ENCODE measurements around the gene TANC2. TPM values are rescaled to one million over a fixed set of nuclear protein-coding genes. Genes with fewer than 3 reads are reported as not detected.
"Not testable (repeated sequence)": the region's sequence is repeated elsewhere in the genome, so short reads cannot be mapped to it uniquely, and the experiment has no call there.

TANC2 gene
- total RNA-seq, 1 donor from 2014 or later: 89.6 TPM

DNA sequence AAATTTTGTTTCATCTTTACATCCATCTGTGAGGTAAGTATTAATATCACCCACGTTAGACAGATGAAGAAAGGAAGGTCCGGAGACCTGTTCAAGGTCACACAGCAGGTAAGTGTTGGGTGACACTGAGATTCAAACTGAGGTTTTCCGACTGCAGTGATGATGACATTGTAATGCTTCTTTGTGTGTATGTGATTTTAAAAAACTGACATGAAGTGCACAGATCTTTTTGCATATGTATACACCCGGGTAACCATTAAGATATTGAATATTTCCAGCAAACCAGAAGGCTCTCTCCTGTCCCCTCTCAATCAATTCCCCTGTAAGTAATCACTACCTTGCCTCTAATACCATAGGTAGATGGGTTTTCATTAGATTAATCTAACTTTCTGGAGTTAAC is 1.5 kb upstream of the TANC2 start:
- DNase-seq (ENCODE audit: low read depth): no peak

DNA sequence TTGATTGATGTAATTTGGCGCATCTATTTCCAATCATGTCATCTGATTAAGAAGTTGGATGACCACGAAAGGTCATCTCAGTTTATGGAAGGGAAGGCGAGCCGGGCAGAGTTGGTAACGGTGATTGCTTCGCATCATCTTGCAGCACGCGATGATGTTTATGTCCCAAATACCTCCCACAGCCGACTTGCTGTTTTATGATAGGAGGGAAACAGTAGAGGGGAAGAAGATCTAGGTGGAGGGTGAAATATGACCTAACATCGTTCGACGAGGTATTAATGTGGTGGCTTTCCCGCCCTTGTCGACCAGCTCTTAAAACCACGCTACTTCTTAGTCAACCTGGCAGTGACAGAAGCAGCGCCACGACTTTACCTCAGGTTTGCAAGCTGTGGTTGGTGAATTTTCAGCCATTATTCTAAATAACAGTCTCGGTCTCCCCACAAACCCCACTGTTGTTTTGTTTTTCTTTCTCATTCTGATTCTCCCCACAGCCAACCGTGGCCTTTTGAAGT is 805 bp upstream of the TANC2 start:
- DNase-seq (ENCODE audit: low read depth): no peak

DNA sequence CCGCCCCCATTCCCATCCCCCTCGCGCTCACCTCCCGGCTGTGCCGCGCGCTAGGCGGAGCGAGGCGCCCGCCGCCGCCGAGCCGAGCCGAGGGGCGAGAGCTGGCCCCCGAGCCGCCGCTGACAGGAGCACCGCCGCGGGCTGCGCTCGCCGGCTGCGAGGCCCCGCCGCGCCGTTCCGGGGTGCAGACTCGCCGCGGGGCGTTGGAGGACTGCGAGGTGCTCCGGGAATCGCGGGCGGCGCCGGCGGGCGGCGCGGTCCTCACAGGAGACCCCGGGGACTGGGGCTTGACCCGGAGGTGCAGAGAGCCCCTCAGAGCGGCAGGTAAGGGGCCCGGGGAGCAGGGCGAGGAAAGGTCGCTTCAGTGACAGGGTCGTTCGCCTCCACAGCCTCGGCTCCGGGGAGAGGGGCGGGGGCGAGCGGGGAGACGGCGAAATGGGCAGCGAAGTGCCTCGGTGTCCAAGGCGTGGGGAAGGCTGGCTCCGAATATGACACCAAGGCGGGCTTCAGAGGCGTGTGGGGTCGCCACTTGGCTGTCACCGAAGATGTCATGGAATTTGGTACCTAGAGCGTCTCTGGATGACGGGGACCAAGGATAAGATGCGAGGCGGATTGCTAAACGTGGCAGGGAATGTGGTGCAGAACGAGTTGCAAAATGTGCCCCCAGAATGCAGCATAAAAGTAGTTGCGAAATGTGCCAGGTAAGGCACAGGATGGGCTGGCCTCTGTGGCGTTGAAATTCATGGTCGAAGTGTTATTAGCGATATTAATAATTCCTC is 580 bp downstream of the TANC2 start:
- DNase-seq (ENCODE audit: low read depth): peak; percentile 39

DNA sequence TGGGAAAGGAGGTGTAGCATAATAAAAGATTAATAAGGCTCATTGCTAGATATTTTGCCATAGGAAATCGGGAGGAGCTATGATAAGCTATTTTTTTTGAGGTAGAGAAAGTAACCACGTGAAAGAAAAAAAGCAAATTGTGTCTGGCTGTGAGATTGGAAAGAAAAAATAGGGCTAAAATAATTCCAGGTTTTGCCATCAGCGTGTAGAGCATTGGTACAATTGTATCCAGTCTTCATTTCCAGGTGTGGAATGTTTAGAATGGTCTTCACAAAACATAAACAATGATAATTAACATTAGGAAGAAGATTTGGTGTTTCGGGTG is 1.1 kb downstream of the TANC2 start:
- no peak for DNase-seq (ENCODE audit: low read depth)

DNA sequence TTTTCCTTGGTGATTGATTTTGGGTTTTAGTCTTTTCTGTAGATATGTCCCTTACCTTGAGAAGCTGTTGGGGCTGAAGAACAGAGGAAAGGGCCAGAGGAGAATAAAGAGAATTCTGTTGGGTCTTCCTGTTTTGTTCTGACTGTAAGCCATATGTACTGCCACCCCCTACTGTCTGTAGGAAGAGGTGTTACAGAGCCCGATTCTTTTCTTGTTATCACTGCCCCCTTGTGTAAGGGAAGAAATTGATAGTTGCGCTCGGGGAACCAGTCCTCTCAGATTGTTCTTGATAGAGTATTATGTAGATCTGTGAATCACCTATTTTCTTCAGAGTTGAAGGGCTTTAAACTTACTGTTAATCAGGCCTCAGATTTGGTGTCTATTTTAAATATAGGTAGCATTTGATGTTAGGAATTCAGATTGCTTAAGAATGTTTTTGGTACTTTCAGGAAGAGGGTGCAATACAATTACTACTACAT is 2.4 kb downstream of the TANC2 start:
- peak; percentile 90 for DNase-seq (ENCODE audit: low read depth)

DNA sequence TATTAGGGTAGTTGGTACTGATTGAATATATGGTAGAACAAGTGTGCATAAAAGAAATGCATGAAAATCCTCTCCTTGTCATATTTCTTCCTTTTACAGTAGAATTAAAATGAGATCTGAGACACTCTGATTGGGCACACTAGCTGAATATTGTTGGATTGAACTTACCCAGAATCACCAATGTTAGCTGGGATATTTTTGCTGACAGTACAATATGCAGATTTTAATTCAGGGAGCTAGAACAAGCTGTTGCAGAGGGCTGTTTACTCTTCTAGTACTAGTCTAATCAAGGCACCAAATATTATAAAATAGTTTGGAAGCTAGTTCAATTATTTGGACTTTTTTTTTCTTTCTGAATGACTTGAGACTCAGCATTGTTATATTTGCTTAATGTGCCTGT is 4.6 kb downstream of the TANC2 start:
- no peak for DNase-seq (ENCODE audit: low read depth)

DNA sequence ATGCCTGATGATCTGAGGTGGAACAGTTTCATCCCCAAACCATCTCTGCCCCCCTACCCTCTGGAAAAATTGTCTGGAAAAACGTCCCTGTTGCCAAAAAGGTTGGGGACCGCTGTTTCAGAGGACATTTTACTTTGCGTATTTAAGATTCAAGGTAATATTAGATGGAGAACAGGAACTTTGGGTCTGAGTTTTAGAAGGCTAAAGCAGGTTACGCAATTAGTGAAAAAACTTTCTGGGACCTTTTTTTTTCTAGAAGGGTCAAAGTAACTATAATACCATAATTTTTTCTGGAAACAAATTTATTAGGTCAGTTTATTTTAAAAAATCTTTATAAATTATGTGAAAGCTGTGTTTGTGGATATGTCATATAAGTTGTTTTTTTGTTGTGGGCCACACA is 5.8 kb downstream of the TANC2 start:
- DNase-seq (ENCODE audit: low read depth): no peak

DNA sequence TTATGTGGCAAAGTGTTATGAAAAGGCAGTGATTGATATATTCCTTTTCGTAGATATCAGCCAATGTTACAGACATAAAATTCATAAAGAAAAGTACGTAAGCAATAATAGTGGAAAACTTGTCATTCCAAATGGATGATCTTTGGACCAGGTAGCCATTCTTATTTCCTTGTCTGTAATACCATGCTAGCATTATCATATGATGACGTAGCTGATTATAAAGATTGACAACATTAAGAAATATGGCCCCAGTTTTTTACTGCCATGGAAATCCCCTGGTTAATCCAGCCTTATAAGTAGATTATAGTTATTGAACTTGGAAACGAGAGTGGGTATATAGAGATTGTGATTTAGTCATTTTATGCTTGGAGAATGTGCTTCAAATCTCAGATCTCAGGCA is 8.8 kb downstream of the TANC2 start:
- no peak for DNase-seq (ENCODE audit: low read depth)

DNA sequence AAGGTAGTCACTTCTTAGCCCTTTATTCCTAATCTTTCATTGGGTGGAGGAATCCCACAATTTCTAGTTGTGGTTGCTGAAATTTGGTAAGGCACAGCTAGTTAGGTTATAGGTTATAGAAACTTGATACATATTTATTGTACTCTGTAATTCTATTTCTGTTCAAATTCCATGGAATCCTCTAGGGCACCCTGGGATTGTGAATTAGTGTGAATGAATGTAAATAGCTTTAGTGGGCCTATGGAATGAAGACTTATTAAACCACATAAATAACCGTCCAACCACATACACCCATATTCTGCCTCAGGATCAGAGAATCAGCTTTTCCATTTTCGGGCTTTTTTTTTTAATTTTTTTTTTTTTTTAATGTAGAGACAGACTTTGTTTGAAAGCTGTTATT is 9.2 kb downstream of the TANC2 start:
- no peak for DNase-seq (ENCODE audit: low read depth)

DNA sequence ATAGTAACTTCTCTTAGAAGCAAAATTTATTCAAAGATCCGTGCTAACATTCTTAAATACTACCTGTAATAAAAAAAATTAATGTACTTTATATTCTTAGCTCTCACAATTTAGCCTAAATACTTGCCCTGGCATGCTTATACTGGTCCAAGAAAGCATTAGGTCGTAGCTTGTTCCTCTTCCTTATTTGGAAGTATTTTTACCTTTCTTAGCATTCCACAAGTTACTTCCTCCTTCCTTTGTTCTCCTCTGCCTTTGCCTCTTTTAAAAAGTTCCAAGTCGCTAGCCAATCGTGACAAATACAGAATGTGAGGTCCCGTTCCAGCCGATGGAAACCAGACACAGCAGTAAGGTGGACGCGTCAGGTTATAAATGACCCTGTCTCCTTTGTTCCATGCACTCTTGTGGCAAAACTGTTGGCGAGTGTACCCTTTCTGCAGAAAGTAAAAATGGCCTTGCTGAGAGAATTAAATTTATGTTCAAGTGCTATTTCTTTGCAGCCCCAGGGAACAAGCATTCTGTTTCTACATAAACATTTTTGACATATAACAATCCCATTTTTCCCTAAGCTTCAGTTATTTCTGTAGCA is 10.7 kb downstream of the TANC2 start:
- DNase-seq (ENCODE audit: low read depth): not testable (repeated sequence)

DNA sequence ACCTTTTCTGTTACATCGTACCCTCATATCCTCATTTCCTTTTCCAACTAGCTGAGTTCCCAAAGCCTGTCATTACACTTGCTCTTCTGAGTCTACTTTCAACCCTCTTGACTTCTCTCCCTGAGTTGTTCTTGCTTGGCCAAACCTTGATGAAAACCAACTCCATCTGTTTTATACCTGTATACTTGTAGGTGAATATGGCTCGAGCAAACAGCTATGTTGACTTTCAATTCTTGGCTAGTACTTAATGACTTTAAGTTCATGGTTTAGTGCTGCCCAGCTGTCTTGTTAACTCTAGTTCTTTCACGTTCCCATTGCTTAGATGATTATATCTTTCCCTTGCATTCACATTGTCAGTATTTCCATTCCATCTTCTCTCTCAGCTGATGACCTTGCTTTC is 14.8 kb downstream of the TANC2 start:
- DNase-seq (ENCODE audit: low read depth): no peak

DNA sequence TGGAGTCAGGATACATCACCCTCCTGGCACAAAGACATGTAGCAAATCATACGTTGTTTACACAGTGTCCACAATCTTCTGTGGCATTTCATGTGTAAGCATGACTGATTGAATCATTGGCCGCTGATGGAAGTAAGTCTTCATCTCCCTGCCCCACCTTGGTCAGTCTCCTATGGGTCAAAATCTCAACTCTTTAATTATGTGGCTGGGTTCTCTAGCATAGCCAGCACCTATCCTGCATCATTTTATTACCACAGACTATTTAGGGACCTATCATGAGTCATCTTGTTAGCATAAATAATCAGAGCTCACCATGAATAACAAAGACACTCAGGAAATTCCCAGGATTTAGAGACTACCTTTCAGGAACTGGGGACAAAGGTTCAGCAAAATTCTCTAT is 15.9 kb downstream of the TANC2 start:
- DNase-seq (ENCODE audit: low read depth): peak; percentile 70

DNA sequence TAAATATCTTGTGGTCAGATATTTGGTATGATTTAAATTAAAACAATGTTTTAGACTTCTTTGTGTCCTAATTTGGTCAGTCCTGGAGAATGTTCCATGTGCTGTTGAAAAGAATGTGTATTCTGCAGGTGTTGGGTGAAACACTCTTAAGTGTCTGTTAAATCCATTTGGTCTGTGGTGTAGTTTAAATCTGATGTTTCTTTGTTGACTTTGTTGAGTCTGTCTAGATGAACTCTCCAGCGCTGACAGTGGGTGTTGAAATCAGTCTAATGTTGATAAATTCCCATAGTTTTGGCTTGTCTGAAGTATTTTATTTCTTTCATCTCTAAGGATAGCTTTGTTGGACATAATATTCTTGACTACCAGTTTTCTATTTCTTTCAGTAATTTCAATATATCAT is 18.8 kb downstream of the TANC2 start:
- DNase-seq (ENCODE audit: low read depth): no peak

DNA sequence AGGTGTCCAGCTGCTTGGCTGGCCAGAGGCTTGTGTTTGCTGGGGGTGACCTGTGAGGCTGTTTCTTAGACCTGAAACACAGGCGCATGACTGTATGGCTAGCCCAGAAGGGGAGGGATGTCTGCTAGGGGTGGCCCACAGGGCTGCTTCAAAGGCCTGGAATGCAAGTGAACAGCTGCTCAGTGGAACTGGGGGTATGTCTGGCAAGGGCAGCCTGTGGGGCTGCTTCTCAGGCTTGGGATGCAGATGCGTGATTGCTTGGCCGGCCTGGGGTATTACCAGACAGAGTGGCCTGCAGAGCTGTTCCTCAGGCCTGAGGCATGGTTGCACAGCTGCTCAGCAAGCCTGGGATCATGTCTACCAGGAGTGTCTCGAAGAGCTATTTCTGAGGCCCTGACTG is 20.5 kb downstream of the TANC2 start:
- no peak for DNase-seq (ENCODE audit: low read depth)

DNA sequence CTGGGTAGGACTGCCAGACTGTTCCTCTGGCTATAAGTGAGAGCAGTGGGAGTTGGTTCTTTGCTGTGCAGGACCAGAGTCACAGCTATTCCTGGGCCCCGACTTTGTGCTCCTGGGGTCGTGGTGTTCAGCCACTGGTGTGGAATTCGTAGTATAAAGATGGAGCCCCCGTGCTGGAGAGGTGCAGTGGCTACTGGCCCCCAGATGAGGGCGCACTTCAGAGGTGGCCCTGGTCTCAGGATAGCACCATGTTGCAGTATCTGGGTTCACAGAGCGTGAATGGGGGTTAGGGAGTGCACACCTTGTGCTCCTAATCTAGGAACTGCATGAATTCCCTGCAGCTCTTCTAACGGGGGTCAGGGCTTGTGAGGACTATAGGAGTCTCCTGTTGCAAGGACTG is 21.1 kb downstream of the TANC2 start:
- no peak for DNase-seq (ENCODE audit: low read depth)

DNA sequence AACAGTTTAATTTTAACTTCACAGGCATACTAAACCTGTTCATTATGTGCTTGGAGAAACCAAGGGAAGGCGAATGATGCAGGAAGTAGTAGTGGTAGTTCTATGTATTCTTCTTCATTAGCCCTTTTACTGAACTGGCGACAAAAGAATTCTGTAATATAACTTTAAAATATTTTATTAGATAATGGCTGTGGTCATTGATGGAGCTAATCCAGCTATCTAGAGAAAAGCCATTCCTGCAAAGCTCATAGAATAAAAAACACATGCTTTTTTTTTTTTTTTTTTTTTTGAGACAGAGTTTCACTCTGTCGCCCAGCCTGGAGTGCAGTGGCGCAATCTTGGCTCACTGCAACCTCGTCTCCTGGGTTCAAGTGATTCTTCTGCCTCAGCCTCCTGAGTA is 23.5 kb downstream of the TANC2 start:
- DNase-seq (ENCODE audit: low read depth): no peak

DNA sequence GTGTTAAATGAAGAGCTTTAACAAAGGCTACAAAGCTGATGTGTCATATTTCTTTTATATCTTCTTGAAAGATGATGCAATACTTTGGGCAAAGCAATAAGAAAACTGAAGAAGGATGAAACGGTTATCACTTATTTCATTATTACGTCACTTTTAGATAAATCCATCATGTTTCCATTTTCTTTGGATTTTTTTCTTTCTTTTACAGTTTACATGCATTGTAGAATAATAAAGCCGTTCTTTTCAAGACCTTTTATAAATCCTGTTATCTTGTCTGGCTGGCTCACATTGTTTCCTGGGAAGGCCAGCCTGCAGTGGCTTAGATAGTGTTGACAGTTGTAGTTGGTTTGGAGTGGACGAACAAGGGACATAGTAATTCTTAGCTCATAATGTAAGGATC is 28.9 kb downstream of the TANC2 start:
- DNase-seq (ENCODE audit: low read depth): no peak

DNA sequence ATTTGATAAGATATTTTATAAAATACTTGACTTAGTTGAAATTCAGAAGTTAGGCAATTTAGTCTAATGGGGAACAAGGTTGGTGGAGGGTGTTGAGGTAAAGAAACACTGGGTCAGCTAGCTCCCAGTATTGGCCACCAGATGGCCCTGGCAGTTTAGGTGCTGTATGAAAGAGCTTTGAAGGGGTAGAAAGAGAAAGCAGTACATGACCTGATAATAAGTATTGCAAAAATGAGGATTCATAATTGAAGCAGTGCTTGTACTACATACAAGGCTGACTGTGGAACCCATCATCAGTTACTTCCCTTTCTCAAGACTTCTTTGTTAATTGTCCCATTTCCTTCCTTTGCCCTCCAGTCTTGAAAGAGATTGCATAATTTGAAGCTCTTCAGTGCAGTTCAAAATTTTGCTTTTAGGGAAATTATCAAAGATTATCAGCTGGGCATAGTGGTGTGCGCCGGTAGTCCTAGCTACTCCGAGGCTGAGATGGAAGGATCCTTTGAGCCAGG is 29.4 kb downstream of the TANC2 start:
- peak; percentile 30 for DNase-seq (ENCODE audit: low read depth)

DNA sequence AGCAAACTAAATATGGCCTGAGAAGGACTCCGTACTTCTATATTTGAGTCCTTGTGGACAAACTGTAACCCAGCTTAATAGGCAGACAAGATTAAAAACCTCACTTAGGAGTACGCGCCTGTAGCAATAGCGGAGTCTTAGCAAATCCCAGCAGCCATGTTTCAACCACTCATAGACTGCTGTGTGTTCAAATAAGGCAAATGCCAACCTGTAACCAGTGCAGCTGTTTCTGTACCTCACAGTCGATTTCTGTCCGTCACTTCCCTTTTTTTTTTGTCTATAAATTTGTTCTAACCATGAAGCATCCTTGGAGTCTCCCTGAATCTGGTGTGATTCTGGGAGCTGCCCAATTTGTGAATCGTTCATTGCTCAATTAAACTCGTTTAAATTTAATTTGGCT is 30.2 kb downstream of the TANC2 start:
- no peak for DNase-seq (ENCODE audit: low read depth)

DNA sequence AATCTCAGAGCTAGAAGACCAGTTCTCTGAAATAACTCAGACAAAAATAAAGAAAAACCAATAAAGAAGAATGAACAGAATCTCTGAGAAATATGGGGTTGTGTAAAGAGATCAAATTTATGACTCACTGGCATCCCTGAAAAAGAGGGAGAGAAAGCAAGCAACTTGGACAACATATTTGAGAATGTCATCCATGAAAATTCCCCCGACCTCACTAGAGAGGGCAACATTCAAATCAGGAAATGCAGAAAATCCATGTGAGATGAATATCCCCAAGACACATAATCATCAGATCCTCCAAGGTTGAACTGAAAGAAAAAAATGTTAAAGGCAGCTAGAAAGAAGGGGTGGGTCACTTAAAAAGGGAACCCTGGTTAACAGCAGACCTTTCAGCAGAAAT is 32.1 kb downstream of the TANC2 start:
- no peak for DNase-seq (ENCODE audit: low read depth)

DNA sequence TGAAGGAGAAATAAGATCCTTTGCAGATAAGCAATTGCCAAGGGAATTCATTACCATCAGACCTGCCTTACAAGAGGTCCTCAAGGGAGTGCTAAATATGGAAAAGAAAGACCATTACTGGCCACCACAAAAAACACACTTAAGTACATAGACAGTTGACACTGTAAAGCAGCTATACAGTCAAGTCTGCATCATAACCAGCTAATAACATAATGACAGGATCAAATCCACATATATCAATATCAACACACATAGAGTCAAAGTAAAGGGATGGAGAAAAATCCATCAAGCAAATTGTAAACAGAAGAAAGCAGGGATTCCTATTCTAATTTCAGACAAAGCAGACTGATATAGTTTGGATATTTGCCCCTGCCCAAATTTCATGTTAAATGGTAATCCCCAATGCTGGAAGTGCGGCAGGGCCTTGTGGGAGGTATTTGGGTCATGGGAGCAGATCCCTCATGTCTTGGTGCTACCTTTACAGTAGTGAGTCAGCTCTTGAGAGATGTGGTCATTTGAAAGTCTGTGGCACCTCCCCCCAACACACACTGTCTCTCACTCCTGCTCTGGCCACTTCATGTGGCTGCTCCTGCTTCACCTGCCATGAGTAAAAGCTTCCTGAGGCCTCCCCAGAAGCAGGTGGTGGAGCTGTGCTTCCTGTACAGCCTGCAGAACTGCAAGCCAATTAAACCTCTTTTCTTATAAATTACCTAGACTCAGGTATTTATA is 32.8 kb downstream of the TANC2 start:
- DNase-seq (ENCODE audit: low read depth): peak; percentile 23

DNA sequence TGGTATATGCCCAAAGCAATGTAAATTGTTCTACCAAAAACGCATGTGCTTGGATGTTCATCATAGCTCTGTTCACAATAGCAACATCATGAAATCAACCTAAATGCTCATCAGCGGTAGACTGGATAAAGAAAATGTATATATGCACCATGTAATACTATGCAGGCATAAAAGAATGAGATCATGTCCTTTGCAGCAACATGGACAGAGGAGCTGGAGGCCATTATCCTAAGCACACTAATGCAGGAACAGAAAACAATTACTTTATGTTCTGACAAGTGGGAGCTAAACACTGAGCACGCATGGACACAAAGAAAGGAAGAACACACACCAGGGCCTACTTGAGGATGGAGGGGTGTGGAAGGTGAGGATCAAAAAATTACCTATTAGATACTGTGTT is 33.7 kb downstream of the TANC2 start:
- DNase-seq (ENCODE audit: low read depth): no peak

Measured in renal cortical epithelial cell (primary cell).